ENCODE measurements around the gene MPDU1. TPM values are rescaled to one million over a fixed set of nuclear protein-coding genes. Genes with fewer than 3 reads are reported as not detected.
A peak's percentile ranks its signal among the peaks of the same experiment; 100 is the strongest.

MPDU1 gene
- total and polyA plus RNA-seq, 2 of the 13 experiments (the other 11 are each of a cell fraction or from before 2014, with no cell fraction given) = 112 to 167 TPM

DNA sequence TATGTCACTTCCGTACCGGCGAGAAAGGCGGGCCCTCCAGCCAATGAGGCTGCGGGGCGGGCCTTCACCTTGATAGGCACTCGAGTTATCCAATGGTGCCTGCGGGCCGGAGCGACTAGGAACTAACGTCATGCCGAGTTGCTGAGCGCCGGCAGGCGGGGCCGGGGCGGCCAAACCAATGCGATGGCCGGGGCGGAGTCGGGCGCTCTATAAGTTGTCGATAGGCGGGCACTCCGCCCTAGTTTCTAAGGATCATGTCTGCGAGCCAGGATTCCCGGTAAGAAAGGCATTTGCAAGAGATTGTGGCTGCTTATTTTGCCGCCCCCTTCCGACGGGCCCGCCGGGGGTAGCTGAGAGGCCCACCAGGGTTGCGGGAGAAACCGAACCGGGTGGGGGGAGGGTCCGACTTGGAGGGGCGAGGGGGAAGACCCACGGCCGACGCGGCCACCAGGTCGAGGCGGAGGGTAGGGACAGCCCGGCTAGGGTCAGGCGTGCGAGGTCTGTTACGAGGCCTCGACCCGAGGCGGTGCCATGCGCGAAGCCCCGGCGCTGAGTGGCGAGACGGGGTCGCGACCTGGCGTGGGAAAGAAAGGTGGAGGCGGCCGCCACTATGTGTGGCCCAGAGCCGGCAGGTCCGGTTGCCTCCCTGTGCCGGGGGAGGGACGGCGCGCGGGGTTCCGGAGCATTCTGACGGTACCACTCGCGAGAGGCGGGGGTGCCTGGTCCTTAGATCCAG, 10.9 kb upstream of the MPDU1 start (continued):
- no peak for TF ChIP-seq ZNF460 (CRISPR knock-in tag; IDR thresholded peaks at IDR 0.05; ENCODE audit: borderline replicate concordance)
- no peak for TF ChIP-seq ISL2 (CRISPR knock-in tag; IDR thresholded peaks at IDR 0.05)
- no peak for TF ChIP-seq SMC3 (IDR thresholded peaks at IDR 0.05; ENCODE audit: low read length)
- TF ChIP-seq TGIF2 (CRISPR knock-in tag; IDR thresholded peaks at IDR 0.05) = no peak; the same call in 1 of the 2 replicates
- TF ChIP-seq ZNF253 (CRISPR knock-in tag; IDR thresholded peaks at IDR 0.05; ENCODE audit: borderline replicate concordance) = peak; percentile 71; the same call in 1 of the 2 replicates
- no peak for TF ChIP-seq SRSF4 (IDR thresholded peaks at IDR 0.05; ENCODE audit: low read depth, low read length, poor library complexity, severe bottlenecking)
- no peak for TF ChIP-seq TCF12 (IDR thresholded peaks at IDR 0.05)
- TF ChIP-seq TCF12 (CRISPR knock-in tag; IDR thresholded peaks at IDR 0.05) = peak; percentile 84
- TF ChIP-seq KDM3A (CRISPR knock-in tag; IDR thresholded peaks at IDR 0.05; ENCODE audit: low read depth) = no peak
- no peak for TF ChIP-seq KIAA2018 (CRISPR knock-in tag; IDR thresholded peaks at IDR 0.05; ENCODE audit: borderline replicate concordance)
- peak; percentile 96 to 98 for TF ChIP-seq POLR2A (IDR thresholded peaks at IDR 0.05; ENCODE audit: insufficient read depth in 1 of 2, low read depth in 2 of 2, low read length in 2 of 2)
- TF ChIP-seq GPN1 (CRISPR knock-in tag; IDR thresholded peaks at IDR 0.05; ENCODE audit: borderline replicate concordance) = no peak
- peak; percentile 93 for TF ChIP-seq ZNF138 (CRISPR knock-in tag; IDR thresholded peaks at IDR 0.05; ENCODE audit: low read depth)
- peak; percentile 39; the same call in 1 of the 2 replicates for TF ChIP-seq ZNF83 (CRISPR knock-in tag; IDR thresholded peaks at IDR 0.05; ENCODE audit: borderline replicate concordance)
- TF ChIP-seq HOXD1 (CRISPR knock-in tag; IDR thresholded peaks at IDR 0.05) = 0 out of 2 replicates have a peak, but pooled peaks have one; percentile 55
- no peak for TF ChIP-seq SNRNP70 (IDR thresholded peaks at IDR 0.05; ENCODE audit: low read depth, low read length)
- TF ChIP-seq NFE2L1 (CRISPR knock-in tag; IDR thresholded peaks at IDR 0.05; ENCODE audit: borderline replicate concordance) = no peak
- TF ChIP-seq ZHX1 (CRISPR knock-in tag; IDR thresholded peaks at IDR 0.05; ENCODE audit: low read depth) = peak; percentile 22; the same call in 1 of the 2 replicates
- peak; percentile 100 for TF ChIP-seq AGO2 (optimal IDR thresholded peaks at IDR 0.05; ENCODE audit: low read depth, low read length)
- TF ChIP-seq MIXL1 (CRISPR knock-in tag; IDR thresholded peaks at IDR 0.05) = no peak

Data from HepG2 (cell line).